Type B pancreatic cell (in vitro differentiated cells): ENCODE measurements around the gene SLC25A34. TPM values are rescaled to one million over a fixed set of nuclear protein-coding genes. Genes with fewer than 3 reads are reported as not detected.

Experiments used
- DNase-seq: peaks from one replicate; pipeline ENCODE4 v3.0.0; 2021; ENCODE audit warnings: mixed read lengths; ENCODE audit not compliant: unreplicated experiment; ENCODE audit errors: extremely low spot score
- H3K27ac Mint-ChIP-seq: 2 replicates; pipeline ENCODE4 v1.8.0; 2021; ENCODE audit warnings: mild to moderate bottlenecking, mixed read lengths
- H3K27me3 Mint-ChIP-seq: 2 replicates; pipeline ENCODE4 v1.8.0; 2021; ENCODE audit warnings: mixed read lengths
- H3K36me3 Mint-ChIP-seq: 2 replicates; pipeline ENCODE4 v1.8.0; 2021; ENCODE audit warnings: mixed read lengths
- H3K4me1 Mint-ChIP-seq: one replicate; pipeline ENCODE4 v1.8.0; 2021; ENCODE audit warnings: mixed read lengths; ENCODE audit not compliant: unreplicated experiment
- H3K4me3 Mint-ChIP-seq: 2 replicates; pipeline ENCODE4 v1.8.0; 2021; ENCODE audit warnings: mild to moderate bottlenecking, mixed read lengths
- H3K9me3 Mint-ChIP-seq: 2 replicates; pipeline ENCODE4 v1.8.0; 2021; ENCODE audit warnings: mixed read lengths
- CTCF ChIP-seq: fragments of 200-600 bp; sonication (generic); conservative IDR thresholded peaks from 2 replicates; pipeline ENCODE4 v1.5.0; 2021; ENCODE audit warnings: antibody characterized with exemption, mild to moderate bottlenecking
- total RNA-seq: library from RNA; stranded (reverse); gene quantifications from 2 replicates; pipeline ENCODE4 v1.2.1, GENCODE V29; 2021; ENCODE audit warnings: low replicate concordance

The SLC25A34 gene
- total RNA-seq, 1 donor from 2014 or later: 3.8 TPM

- peak overlapping the region; percentile 95 for H3K27ac Mint-ChIP-seq
- no peak for TF ChIP-seq CTCF
- H3K9me3 Mint-ChIP-seq: no peaks in the 10 kb centered on the region
- H3K4me1 Mint-ChIP-seq: peaks cover 32% of the 10 kb centered on the region
- peaks cover 16% of the 10 kb centered on the region for H3K36me3 Mint-ChIP-seq
- H3K4me3 Mint-ChIP-seq: peak overlapping the region; percentile 90
- no peaks in the 10 kb centered on the region for H3K27me3 Mint-ChIP-seq
- no peak for DNase-seq
Measured at GRCh38 chr1:15761366-15762128, 25.5 kb downstream of the SLC25A34 start.

- Mint-ChIP-seq H3K27me3 (no peaks in the 10 kb centered on the region), H3K4me3 (peak overlapping the region; percentile 1), H3K27ac (no peak overlapping the region), H3K36me3 (peaks cover 16% of the 10 kb centered on the region), H3K4me1 (peaks cover 28% of the 10 kb centered on the region), H3K9me3 (no peaks in the 10 kb centered on the region)
- no peak for DNase-seq
- peak; percentile 25 for TF ChIP-seq CTCF
Measured at GRCh38 chr1:15762546-15762945, 26.5 kb downstream of the SLC25A34 start.

- no peak for DNase-seq
- Mint-ChIP-seq H3K4me3 (peak overlapping the region; percentile 19), H3K9me3 (no peaks in the 10 kb centered on the region), H3K27me3 (no peaks in the 10 kb centered on the region), H3K4me1 (peaks cover 28% of the 10 kb centered on the region), H3K36me3 (peaks cover 20% of the 10 kb centered on the region), H3K27ac (peak overlapping the region; percentile 83)
- no peak for TF ChIP-seq CTCF
Measured at GRCh38 chr1:15764269-15764764, 28.3 kb downstream of the SLC25A34 start.

GRCh38 chr1:15764890-15765289, 28.8 kb downstream of the SLC25A34 start:
- Mint-ChIP-seq H3K9me3 (no peaks in the 10 kb centered on the region), H3K4me3 (no peak overlapping the region), H3K36me3 (peaks cover 20% of the 10 kb centered on the region), H3K4me1 (peaks cover 28% of the 10 kb centered on the region), H3K27ac (peak overlapping the region; percentile 83), H3K27me3 (no peaks in the 10 kb centered on the region)
- no peak for TF ChIP-seq CTCF
- DNase-seq: no peak

- TF ChIP-seq CTCF: no peak
- no peak for DNase-seq
- peaks cover 25% of the 10 kb centered on the region for H3K4me1 Mint-ChIP-seq
- H3K36me3 Mint-ChIP-seq: peaks cover 20% of the 10 kb centered on the region
- H3K9me3 Mint-ChIP-seq: no peaks in the 10 kb centered on the region
- H3K4me3 Mint-ChIP-seq: no peak overlapping the region
- H3K27ac Mint-ChIP-seq: peak overlapping the region; percentile 21
- H3K27me3 Mint-ChIP-seq: no peaks in the 10 kb centered on the region
Measured at GRCh38 chr1:15765495-15766194, 29.6 kb downstream of the SLC25A34 start.
